NCI-H82 (cell line): Measurements from ENCODE around the gene SLC30A7.
"Not testable (repeated sequence)": the region's sequence is repeated elsewhere in the genome, so short reads cannot be mapped to it uniquely, and the experiment has no call there.

Source experiments
- DNase-seq: peaks from one replicate; lab custom pipeline; 2025; lab: John Stamatoyannopoulos, UW

The SLC30A7 gene

DNA sequence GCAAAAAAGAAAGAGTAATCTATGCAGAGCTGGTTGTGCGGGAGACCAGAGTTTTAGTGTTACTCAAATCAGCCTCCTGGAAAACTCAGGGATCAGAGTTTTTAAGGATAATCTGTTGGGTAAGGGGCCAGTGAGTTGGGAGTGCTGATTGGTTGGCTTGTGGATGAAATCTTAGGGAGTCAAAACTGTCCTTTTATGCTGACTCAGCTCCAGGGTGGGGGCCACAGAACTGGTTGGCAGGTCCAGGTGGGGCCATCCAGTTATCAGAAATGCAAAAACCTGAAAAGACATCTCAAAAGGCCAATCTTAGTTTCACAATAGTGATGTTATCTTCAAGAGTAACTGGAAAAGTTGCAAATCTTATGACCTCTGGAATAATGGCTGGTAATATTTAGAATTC is 4.5 kb upstream of the SLC30A7 start:
- no peak for DNase-seq

DNA sequence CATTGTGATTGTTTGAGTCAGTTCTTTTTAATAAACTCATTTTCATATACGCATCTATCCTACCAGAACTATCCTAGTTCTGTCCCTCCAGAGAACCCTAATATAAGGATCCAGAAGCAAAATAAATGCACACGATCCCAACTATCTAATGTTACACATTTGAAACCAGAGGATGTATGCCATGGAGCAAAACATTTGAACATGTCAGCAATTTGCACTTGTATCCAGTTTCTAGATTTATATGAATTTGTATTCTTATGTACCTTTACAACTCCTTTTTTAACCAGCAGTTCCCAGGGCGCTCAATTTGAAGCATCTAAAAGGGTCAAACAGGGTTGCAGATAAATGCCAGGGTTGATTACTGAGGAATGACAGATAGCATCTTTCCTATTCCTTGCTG is 3.3 kb upstream of the SLC30A7 start:
- no peak for DNase-seq

DNA sequence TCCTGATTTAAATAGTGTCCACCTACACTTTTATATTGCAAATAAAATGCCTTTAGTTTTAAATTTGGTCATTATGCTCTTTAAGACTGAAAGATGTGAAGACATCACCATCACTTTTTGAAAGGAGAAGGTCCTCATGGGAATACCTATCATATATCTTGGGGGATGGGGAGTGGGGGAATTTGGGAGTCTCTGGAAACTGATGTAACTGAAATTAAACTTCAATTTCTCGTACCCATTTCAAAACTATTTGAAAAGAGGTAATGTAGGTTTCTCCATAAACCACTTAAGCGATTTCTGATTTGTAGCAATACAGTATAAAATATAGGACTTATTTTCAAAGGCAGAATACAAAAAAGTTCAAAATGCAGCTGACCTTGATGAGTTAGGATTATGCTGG is 2.2 kb upstream of the SLC30A7 start:
- no peak for DNase-seq

- peak; percentile 98 for DNase-seq
Measured at GRCh38 chr1:100894603-100895539, 1.0 kb upstream of the SLC30A7 start, which contains the start of gene EXTL2. TSS of gene EXTL2 (minus strand) at chr1:100894842. CDS start at chr1:100888757, 6,085 bp downstream.

DNA sequence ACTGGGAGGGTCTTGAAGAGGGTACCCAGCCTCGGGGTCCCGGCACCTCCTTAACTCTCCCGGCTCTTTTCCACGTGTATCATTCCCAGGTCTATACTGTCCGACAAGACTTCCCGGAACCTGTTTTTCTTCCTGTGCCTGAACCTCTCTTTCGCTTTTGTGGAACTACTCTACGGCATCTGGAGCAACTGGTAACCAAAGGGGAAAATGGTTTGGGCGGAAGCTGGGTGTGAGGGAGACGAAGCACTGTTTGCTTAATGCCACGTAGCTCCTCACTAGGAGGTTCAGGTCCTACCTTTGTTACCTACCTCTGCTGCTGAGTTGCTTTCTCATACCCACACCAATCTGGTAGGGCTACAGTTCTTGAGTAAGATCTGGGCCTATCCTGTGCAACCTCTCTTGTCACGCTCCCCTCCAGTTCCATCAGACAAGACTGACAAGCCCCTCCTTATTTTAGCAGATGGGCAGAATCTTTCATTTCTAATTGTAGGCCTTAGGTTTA is 642 bp downstream of the SLC30A7 start:
- peak; percentile 59 for DNase-seq

DNA sequence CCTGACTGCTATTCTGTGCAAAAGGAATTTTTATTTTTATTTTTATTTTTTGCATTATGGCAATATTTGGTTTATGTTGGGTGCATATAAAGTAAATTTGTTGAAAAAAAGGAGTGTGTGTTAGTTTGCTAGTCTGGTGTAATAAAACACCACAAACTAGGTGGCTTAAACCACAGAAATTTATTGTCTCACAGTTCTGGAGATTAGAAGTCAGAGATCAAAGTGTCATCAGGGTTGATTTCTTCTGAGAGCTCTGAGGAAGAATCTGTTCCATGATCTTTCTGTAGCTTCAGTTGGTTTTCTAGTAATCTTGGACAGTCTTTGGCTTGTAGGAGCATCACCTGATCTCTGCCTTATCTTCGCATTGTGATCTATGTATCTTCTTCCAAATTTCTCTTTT is 6.5 kb downstream of the SLC30A7 start:
- DNase-seq, result no peak

DNA sequence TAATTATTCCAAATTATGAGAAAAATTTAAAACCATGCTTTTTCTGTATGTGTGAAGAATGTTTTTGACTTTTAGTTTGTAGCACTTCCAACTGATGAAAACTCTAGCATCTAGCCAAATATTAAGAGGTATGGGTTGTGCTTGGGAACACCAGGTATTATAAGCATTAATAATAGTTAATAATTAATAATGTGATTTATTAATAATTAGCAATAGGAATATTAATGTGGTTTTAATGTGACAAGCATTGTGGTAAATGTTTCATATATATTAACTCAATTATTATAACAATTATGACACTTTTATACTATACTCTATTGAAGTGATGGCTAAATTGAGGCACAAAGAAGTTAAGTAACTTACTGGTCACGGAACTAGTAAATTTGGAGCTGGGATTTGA is 7.9 kb downstream of the SLC30A7 start:
- DNase-seq, result no peak

DNA sequence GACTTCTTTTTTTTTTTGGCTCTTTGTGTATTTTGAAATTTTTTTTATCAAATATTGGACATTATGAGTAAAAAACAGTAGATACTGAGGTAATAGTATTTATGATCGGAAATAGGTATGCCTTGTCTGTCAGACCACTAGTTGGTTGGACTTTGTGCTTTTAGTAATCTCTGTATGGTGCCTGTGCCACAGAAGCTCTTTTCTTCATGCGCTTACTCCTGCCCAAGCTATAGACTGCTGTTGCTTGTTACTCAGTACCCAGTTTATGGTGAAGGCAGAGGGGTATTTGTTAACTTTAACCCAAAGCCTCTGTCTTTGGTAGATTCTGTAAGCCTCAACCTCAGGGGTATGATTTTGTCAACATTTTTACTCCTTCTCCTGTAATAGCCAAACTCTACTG is 8.6 kb downstream of the SLC30A7 start:
- no peak for DNase-seq

GRCh38 chr1:100905181-100905580 is 9.3 kb downstream of the SLC30A7 start:
- no peak for DNase-seq

DNA sequence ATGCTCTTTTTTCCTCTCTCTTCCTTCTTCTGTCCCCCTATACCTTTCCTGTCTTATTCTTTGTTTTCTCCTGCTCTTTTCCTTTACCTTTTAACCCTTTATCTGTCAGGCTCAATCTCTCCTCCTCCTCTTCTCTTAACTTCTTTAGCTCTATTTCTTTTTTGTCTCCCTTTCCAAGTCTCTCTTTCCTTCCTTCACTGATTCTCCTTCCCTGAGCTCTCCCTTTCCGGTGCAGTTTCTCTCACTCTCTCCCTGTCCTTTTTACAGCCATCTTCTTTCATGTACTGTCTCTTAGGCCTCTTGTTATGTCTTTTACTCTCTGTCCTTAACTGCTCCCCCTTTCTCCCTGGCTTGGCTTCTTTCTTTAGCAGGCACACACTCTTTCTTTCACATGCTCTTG is 12.0 kb downstream of the SLC30A7 start:
- no peak for DNase-seq

DNA sequence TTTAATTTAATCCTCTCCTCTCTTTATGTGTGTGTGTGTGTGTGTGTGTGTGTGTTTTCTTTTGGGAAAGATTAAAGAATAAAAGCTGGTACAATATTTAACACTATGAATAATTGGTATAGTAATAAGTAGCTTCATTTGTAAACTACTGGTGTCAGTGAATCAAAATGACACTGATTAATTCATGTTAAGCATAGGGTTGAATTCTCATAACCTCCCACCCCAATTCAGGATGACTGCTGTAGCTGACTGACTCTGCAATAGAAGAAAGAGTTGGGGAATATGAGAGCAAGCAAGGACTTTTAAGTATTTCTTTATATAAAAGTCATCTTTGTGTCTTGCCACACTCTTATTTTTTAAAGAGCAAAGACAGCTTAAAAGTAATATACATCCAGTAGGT is 13.1 kb downstream of the SLC30A7 start:
- no peak for DNase-seq

DNA sequence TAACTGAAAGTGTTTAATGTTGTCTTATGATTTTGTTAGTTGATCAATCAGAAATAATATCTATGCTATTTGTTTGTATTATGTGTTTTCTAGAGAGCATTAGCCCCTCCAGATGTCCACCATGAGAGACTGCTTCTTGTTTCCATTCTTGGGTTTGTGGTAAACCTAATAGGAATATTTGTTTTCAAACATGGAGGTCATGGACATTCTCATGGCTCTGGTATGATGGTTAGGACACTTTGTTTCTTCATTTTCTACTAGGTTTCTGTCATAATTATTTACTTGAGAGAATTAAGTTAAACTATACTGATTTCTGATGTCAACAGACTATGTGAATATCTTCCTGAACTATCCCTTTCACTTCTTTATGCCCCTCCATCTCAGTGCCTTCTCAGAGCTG is 16.1 kb downstream of the SLC30A7 start:
- no peak for DNase-seq

- peak; percentile 81 for DNase-seq
Measured at GRCh38 chr1:100921110-100921706, 25.3 kb downstream of the SLC30A7 start.

DNA sequence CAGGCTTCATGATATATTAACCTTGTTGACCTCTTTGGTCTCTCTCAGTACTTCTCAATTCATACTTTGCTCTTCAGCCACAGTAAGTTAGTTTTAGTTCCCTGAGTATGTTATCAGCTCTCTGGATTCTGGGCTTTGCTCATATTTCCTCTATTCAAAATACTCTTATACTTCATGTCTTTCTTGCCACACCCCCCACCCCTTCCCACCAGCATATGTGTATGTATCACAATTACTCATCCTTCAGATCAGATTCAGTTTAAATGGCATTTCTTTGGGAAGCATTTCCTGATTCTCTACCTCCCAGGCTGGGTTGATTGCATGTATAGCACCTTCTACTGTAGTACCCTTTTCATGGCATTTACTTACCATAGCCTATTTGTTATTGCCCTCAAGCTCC is 28.3 kb downstream of the SLC30A7 start:
- DNase-seq, result no peak

GRCh38 chr1:100924991-100925390 is 29.1 kb downstream of the SLC30A7 start:
- no peak for DNase-seq

- DNase-seq, result no peak
Measured at GRCh38 chr1:100926240-100926639, 30.4 kb downstream of the SLC30A7 start.

DNA sequence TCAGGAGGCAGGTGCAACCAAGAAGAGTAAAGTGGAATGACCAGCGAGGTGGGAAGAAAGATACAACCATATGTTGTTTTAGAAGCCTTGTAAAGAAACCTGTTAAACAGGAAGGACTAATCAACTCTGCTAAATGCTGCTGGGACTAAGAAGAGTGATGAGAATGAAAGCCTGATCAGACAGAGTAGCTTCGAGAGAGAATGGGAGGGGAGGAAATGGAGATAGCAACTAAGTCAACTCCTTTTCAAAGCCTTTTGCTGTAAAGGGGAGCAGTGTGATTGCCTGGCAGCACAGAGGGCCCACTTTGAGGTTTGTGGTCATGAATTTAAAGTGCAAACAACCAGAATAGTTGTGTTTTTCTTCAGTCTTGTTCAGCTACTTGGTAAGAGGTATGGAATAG is 31.4 kb downstream of the SLC30A7 start:
- DNase-seq, result peak; percentile 76

DNA sequence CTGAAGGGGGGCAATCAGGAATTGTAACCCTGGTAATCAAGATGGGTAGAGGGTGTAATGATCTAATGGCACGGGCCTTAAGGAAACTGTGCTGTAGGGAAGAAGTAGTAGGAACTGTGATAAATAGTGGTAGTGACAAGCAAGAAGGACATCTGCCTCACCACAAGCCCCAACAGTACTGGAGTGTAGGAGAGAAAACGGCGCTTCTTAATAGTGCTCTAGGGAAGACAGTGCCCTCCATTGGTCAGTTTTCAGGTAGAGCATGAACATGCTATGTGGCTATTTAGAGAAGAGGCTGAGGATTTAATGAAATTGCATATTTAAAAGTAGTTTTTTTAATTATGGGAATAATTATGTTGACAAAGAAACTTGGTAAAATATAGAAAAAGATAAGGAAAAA is 32.2 kb downstream of the SLC30A7 start:
- DNase-seq, result peak; percentile 84

DNA sequence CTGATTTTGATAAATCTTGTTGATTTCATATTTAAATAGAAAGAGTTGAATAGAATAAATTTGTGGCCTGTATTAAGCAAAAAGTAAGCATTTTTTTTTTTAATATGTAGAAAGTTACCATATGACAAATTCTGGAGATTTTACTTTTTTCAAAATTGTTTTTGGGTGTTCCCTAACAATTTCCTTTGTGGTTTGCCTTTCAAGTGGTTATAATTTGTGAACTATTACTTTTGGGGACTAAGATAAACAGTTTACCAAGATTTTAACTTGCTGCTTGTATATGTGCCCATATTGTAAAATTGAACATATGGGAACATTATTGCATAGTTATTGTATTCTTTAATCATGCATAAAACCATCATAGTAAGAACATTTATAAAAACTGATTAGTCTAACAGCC is 34.6 kb downstream of the SLC30A7 start:
- no peak for DNase-seq

GRCh38 chr1:100931716-100932115 is 35.8 kb downstream of the SLC30A7 start:
- DNase-seq, result no peak

DNA sequence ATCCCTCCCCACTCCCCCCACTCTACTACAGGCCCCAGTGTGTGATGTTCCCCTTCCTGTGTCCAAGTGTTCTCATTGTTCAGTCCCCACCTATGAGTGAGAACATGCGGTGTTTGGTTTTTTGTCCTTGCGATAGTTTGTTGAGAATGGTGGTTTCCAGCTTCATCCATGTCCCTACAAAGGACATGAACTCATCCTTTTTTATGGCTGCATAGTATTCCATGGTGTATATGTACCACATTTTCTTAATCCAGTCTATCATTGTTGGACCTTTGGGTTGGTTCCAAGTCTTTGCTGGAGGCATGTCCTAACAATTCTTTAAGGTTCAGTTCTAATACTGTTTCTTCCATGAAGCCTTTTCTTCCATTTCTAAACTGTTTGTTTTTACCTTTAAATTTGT is 37.7 kb downstream of the SLC30A7 start:
- DNase-seq, result not testable (repeated sequence)

- no peak for DNase-seq
Measured at GRCh38 chr1:100936194-100936967, 40.5 kb downstream of the SLC30A7 start.
